SKM-1 (cell line): Measurements from ENCODE around the gene ANTXR2.

Experiments
- DNase-seq: peaks from one replicate; lab custom pipeline; 2025; ENCODE audit not compliant: unreplicated experiment; lab: John Stamatoyannopoulos, UW

ANTXR2 gene

GRCh38 chr4:80092847-80093246 lies 19.8 kb upstream of the ANTXR2 start:
- DNase-seq = no peak

DNA sequence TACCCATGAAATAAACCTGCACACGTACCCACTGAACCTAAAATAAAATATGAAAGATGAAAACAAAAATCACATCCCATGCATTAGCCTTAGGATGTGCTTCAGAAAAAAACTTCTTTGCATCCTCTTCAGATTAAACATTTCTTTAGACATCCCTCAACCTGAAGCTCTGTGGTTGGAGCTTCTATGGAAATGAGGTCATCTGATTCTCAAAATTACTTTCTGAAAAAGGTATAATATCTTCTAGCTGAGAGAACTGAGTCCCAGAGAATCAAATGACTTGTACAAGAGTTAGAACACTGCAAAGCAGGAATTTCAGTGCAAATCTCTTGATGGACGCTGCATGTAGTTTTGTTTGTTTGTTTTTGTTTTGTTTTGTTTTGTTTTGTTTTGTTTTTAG lies 19.1 kb upstream of the ANTXR2 start:
- DNase-seq = no peak

GRCh38 chr4:80091688-80092087 lies 18.7 kb upstream of the ANTXR2 start:
- no peak for DNase-seq

DNA sequence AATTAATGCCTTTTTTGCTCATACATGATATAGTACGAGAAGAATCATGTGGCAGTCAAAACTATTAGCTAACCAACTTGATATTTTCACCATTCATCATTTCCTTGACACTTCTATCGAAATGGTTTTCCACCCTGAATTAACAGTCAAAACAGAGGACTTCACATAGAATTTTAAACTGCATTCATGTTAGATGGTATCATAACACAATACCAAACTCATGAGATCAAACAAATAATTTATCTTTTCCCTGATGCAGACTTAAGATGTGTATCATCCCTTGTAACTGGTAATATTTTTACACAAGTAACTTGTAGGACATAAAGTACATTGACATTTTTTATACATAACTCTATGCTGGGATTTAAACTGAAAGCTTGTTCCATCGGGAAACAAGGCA lies 18.2 kb upstream of the ANTXR2 start:
- no peak for DNase-seq

- no peak for DNase-seq
These were observed 17.1 kb upstream of the ANTXR2 start for GRCh38 chr4:80090090-80090489.

- no peak for DNase-seq
These were observed 15.4 kb upstream of the ANTXR2 start for GRCh38 chr4:80088471-80088870.

GRCh38 chr4:80086296-80086695 lies 13.3 kb upstream of the ANTXR2 start:
- DNase-seq = no peak

- no peak for DNase-seq
These were observed 12.1 kb upstream of the ANTXR2 start for GRCh38 chr4:80085081-80085480.

GRCh38 chr4:80082693-80083092 lies 9.7 kb upstream of the ANTXR2 start:
- no peak for DNase-seq

GRCh38 chr4:80081566-80081965 lies 8.5 kb upstream of the ANTXR2 start:
- DNase-seq = no peak

DNA sequence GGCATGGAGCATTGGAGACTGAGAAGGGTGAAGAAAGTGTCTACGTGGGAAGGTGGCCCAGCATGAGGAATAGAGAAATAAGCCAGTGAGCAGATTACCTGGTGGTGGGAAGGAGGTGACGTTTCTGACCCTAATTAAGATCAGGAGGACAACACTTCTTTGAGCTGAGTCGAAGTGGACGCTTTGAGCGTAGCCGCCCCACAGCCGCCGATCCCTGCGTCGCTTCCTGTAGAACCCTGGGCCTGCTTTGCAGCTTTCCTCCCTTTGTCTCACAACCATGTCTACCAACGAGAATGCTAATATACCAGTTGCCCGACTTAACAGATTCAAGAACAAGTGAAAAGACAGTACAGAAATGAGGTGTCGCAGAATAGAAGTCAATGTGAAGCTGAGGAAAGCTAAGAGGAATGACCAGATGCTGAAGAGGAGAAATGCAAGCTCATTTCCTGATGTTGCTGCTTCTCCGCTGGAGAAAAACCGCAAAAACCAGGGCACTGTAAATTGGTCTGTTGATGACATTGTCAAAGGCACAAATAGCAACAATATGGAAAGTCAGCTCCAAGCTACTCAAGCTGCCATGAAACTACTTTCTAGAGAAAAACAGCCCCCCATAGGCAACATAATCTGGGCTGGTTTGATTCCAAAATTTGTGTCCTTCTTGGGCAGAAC lies 6.4 kb upstream of the ANTXR2 start:
- peak; percentile 30 for DNase-seq

DNA sequence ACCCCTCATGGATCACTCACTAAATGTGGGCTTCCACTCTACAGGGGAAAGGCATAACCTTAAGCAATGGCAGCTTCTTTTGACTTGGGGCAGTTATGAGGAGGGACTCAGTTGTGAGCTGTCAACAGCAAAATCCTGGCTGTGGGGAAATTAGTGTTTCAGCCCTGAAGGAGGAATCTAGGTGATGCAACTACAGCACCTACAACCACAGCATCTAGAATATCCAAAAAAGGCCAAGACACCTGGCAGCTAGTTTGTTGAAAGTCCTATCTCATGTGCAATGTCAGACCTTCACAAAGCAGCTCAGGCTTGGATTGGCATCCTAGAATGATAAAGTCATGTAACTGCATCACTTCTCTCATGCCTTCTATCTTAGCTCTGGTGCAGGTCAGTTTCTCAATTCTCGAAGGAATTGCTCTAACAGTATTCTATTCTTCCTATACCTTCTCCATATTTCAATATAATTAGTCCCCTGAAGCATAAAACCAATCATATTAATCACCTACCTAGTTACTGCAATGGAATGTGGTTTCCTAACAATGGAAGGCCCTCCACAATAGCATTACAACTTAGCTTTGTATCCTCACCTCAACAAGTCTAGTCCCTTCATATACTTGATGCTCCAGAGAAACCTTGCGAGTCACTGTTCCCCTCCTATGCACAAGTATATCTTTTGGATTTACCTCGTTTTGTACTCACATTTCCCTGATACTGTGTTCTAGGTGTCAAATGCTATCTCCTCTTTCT lies 5.5 kb upstream of the ANTXR2 start:
- no peak for DNase-seq

- DNase-seq = no peak
These were observed 4.6 kb upstream of the ANTXR2 start for GRCh38 chr4:80077639-80078038.

DNA sequence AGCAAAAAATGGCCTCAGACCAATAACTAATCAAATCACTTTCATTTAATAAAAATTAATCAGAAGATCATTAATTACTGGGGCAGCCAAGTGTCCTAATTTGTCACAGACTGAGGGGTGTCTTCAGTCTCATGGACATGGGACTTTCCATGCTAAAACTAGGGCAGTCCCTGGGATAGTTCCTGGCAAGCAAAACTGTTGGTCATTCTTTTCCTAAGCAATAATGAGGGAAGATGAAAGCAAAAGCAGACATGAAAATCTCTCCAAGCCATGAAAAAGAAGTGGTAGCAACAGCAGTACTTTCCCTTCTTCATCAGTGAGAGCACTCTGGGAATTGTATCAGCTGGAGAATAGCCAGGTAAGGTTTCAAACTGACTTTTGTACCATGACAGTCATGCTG lies 3.7 kb upstream of the ANTXR2 start:
- no peak for DNase-seq

- no peak for DNase-seq
These were observed 3.1 kb upstream of the ANTXR2 start for GRCh38 chr4:80075995-80076675.

GRCh38 chr4:80074651-80075050 lies 1.6 kb upstream of the ANTXR2 start:
- DNase-seq = no peak

- DNase-seq = no peak
These were observed 1.0 kb upstream of the ANTXR2 start for GRCh38 chr4:80074069-80074468.

GRCh38 chr4:80073473-80074008 lies 512 bp upstream of the ANTXR2 start:
- DNase-seq = peak; percentile 89

- no peak for DNase-seq
These were observed 743 bp downstream of the ANTXR2 start for GRCh38 chr4:80072228-80072743.

GRCh38 chr4:80071604-80072227 lies 1.3 kb downstream of the ANTXR2 start:
- DNase-seq = no peak

- DNase-seq = no peak
These were observed 2.0 kb downstream of the ANTXR2 start for GRCh38 chr4:80070880-80071603.
